Breast epithelium (tissue), 3 donors: ENCODE measurements around the gene INTS1.

ENCODE experiments used
- POLR2A ChIP-seq: fragments of 450-650 bp; IDR thresholded peaks from one replicate; pipeline ENCODE4 v1.6.1; 2016; ENCODE audit warnings: antibody characterized with exemption, mild to moderate bottlenecking, moderate library complexity
- POLR2AphosphoS5 ChIP-seq, 3 donors: sonication (generic); formaldehyde crosslinking; IDR thresholded peaks; one replicate each; pipeline ENCODE4 v1.6.1; 2017; ENCODE audit warnings: antibody characterized with exemption in 3 of 3
- TF ChIP-seq, protein P1 (sequence below), 3 donors: fragments of 450-650 bp; IDR thresholded peaks; one replicate each; pipeline ENCODE4 v1.5.1; 2016 to 2017; ENCODE audit warnings: antibody characterized with exemption in 3 of 3, mild to moderate bottlenecking in 3 of 3, moderate library complexity in 3 of 3

DNA sequence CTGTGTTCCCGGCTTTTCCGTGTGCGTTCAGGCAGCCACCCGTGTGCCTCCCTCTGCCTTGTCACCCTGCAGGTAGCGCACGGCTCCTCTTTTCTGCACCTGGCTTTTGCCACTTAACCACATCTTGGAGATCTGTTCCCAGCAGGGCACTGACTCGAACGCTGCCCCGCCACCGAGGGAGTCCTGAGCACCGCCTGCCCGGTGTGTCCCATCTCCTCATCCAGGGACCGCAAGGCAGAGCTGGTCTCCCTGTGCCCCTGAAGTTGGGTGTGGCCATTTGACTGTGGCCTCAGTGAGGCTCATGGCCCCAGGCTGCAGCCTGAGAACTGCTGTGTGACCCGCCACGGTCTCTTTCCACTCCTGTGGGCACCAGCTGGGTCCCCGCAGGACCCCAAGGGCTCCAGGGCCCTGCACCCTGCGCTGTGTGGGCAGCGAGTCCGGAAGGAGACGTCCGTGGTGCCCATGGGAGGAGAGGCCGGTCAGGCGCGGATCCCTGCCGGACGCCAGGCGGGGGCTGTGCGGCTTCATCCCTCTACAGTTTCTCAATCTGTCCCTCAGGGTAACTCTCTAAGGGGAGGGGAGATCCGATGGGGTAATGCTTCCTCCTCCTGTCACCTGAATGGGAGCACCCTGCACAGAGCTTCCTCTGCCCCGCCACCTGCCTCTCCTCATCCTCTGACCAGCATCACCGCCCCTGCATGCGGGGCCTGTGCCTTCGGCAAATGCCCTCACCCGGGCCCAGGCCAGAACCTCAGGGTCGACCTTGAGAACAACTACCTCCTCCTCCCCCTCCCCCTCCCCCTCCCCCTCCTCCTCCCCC, 1.8 kb upstream of the INTS1 start:
- TF ChIP-seq, protein P1, sequence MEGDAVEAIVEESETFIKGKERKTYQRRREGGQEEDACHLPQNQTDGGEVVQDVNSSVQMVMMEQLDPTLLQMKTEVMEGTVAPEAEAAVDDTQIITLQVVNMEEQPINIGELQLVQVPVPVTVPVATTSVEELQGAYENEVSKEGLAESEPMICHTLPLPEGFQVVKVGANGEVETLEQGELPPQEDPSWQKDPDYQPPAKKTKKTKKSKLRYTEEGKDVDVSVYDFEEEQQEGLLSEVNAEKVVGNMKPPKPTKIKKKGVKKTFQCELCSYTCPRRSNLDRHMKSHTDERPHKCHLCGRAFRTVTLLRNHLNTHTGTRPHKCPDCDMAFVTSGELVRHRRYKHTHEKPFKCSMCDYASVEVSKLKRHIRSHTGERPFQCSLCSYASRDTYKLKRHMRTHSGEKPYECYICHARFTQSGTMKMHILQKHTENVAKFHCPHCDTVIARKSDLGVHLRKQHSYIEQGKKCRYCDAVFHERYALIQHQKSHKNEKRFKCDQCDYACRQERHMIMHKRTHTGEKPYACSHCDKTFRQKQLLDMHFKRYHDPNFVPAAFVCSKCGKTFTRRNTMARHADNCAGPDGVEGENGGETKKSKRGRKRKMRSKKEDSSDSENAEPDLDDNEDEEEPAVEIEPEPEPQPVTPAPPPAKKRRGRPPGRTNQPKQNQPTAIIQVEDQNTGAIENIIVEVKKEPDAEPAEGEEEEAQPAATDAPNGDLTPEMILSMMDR (IDR thresholded peaks at IDR 0.05), result no peak
- TF ChIP-seq POLR2A, result no peak
- TF ChIP-seq POLR2AphosphoS5 (IDR thresholded peaks at IDR 0.05), result no peak
